ENCODE data around the gene KLHDC10. TPM values are rescaled to one million over a fixed set of nuclear protein-coding genes. Genes with fewer than 3 reads are reported as not detected.

Gene KLHDC10
- total RNA-seq, 1 donor from 2014 or later: 27.0 TPM

DNA sequence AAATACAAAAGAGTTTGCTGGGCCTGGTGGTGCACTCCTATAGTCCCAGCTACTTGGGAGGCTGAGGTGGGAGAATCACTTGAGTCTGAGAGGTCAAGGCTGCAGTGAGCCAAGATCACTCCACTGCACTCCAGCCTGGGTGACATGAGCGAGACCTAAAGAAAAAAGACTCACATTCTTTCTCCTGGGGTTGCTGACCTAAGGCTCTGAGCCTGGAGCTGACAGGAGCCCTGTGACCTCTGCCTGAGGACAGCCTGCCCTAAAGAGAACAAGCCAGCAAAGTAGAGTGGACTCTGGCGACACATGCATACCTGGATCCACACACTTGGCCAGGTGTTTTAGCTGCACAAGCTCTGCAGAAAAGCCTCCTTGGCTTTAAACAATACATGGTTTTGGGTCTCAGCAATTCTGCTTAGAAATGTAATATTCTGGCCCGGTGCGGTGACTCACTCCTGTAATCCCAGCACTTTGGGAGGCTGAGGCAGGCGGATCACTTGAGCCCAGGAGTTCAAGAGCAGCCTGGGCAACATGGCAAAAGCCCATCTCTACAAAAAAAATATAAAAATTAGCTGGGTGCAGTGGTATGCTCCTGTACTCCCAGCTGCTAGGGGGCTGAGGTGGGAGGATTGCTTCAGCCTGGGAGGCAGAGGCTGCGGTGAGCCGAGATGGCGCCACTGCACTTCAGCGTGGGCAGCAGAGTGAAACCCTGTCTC, 76.5 kb downstream of the KLHDC10 start:
- Histone ChIP-seq H3K4me1 (peaks cover 3% of the 10 kb centered on the region), H3K9me3 (replicated peaks) (no peaks in the 10 kb centered on the region), H3K27ac (replicated peaks) (no peak overlapping the region), H3K27me3 (ENCODE audit: low read depth) (no peaks in the 10 kb centered on the region), H3K36me3 (no peaks in the 10 kb centered on the region), H3K4me3 (no peak overlapping the region)
- intact Hi-C loops (cut with micrococcal nuclease): no loop called here
- DNase-seq: no peak
- TF ChIP-seq, protein P1, sequence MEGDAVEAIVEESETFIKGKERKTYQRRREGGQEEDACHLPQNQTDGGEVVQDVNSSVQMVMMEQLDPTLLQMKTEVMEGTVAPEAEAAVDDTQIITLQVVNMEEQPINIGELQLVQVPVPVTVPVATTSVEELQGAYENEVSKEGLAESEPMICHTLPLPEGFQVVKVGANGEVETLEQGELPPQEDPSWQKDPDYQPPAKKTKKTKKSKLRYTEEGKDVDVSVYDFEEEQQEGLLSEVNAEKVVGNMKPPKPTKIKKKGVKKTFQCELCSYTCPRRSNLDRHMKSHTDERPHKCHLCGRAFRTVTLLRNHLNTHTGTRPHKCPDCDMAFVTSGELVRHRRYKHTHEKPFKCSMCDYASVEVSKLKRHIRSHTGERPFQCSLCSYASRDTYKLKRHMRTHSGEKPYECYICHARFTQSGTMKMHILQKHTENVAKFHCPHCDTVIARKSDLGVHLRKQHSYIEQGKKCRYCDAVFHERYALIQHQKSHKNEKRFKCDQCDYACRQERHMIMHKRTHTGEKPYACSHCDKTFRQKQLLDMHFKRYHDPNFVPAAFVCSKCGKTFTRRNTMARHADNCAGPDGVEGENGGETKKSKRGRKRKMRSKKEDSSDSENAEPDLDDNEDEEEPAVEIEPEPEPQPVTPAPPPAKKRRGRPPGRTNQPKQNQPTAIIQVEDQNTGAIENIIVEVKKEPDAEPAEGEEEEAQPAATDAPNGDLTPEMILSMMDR (IDR thresholded peaks at IDR 0.05; ENCODE audit: borderline replicate concordance): no peak

DNA sequence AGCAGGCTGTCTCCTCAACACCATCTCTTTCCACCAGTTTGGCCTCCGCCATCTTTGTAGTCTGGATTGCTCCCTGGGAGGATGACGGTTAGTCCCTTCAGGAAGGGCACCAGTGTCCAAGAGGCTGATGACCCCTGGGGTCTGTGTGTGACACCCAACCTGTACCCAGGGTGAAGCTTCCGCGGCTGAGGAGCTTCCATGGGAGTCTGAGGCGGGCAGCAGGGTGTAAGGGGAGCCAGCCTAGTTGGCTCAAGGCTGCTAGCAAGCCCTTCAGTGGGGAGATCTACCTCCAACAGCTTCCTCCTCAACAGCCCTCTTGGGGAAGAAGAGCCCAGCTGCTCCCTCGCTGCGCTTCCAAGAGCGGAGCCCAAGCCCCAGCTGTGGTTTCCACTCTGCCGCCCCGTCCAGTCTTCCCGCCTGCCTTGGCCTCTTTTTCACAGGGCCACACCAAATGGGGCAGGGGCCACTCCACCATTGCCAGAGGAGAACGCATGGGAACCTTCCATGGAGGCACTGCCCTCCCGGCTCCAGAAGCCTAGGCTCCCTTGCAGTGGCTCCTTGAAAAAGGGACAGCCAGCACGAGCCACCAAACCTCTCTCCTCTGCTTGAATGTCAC, 77.5 kb downstream of the KLHDC10 start:
- DNase-seq: no peak
- H3K27me3 ChIP-seq (ENCODE audit: low read depth): no peaks in the 10 kb centered on the region
- H3K27ac ChIP-seq (replicated peaks): no peak overlapping the region
- intact Hi-C loops (cut with micrococcal nuclease): no loop called here
- no peaks in the 10 kb centered on the region for H3K4me1 ChIP-seq
- H3K36me3 ChIP-seq: no peaks in the 10 kb centered on the region
- H3K4me3 ChIP-seq: no peak overlapping the region
- TF ChIP-seq, protein P1 (IDR thresholded peaks at IDR 0.05; ENCODE audit: borderline replicate concordance): no peak
- H3K9me3 ChIP-seq (replicated peaks): no peaks in the 10 kb centered on the region

DNA sequence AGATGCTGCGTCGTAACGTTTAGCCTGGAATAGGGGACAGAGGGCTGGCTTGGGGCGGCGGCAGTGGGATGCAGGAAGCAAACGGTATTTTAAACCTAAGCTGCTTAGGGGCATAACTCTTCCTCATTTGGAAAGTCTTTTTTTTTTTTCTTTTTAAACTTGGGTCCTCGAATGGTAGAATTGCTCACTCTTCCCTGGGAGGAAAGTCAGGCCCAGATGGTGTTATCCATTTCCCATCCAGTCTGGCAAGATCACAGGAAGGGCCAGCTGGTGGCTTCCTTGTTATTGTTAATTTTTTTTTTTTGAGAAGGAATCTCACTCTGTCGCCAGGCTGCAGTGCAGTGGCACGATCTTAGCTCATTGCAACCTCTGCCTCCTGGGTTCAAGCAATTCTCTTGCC, 78.2 kb downstream of the KLHDC10 start:
- no peaks in the 10 kb centered on the region for H3K4me1 ChIP-seq
- H3K9me3 ChIP-seq (replicated peaks): no peaks in the 10 kb centered on the region
- H3K27ac ChIP-seq (replicated peaks): no peak overlapping the region
- H3K36me3 ChIP-seq: no peaks in the 10 kb centered on the region
- no peak for DNase-seq
- intact Hi-C loops (cut with micrococcal nuclease): no loop called here
- TF ChIP-seq, protein P1 (IDR thresholded peaks at IDR 0.05; ENCODE audit: borderline replicate concordance): no peak
- no peaks in the 10 kb centered on the region for H3K27me3 ChIP-seq (ENCODE audit: low read depth)
- no peak overlapping the region for H3K4me3 ChIP-seq

DNA sequence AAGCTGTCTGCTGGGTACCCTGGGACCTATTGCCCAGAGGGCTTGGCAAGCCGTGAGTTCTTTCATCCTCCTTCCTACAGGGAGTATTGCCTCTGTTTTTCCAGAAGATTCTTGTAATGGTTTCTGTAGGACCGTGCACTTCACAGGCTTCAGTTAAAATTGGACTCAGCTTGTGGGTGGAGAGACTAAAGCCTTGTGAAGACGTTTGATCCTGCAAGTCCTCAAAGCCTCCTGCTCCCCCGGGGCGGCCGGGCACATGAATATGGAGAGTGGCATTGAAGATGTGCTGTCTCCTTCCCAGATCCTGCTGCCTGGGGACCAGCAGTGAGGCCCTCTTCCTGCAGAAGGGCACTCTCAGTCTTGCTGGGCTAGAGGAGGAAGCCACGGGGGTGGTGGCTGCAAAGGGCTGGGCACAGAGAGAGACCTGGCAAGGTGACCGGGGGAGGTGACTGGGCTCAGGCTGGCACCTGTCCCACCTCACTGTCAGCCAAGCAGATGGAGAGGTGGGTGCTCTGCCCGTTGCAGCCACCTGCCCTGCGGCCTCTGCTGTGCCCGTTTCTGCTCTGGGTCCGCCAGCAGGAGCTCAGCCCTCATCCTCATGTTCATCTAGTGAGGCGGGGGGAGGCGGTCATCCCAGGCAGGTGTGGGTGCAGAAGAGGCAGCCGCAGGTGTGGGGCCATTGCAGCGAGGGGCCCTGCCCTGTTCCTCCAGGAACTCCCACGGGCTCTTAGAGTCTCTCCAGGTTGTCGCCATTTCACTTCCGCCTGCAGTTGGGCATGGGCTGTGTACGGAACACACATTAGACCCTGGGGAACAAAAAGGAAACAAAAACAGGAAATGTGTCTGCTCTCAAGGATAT, 79.2 kb downstream of the KLHDC10 start:
- H3K9me3 ChIP-seq (replicated peaks): no peaks in the 10 kb centered on the region
- no peaks in the 10 kb centered on the region for H3K27me3 ChIP-seq (ENCODE audit: low read depth)
- DNase-seq: no peak
- intact Hi-C loops (cut with micrococcal nuclease): no loop called here
- TF ChIP-seq, protein P1 (IDR thresholded peaks at IDR 0.05; ENCODE audit: borderline replicate concordance): no peak
- H3K4me1 ChIP-seq: peaks cover 5% of the 10 kb centered on the region
- H3K4me3 ChIP-seq: no peak overlapping the region
- H3K36me3 ChIP-seq: no peaks in the 10 kb centered on the region
- H3K27ac ChIP-seq (replicated peaks): no peak overlapping the region

DNA sequence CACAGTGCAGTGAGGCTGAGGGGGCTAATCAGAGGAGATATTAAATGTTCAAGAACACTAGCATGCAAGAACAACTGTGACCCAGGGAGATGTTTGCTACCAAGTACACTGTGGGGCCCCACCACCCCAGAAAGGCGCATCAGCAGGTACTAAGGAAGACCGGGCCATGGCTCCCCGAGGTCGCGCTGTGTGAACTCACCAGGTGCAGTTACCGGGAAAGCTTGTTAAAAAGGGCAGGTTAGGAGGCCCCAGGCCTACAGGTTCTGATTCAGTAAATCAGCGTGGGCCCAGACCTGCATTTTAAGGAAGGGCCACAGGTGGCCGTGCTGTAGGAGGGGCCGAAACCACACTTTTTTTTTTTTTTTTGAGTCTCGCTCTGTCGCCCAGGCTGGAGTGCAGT, 80.3 kb downstream of the KLHDC10 start:
- peaks cover 3% of the 10 kb centered on the region for H3K9me3 ChIP-seq (replicated peaks)
- H3K4me3 ChIP-seq: no peak overlapping the region
- H3K36me3 ChIP-seq: no peaks in the 10 kb centered on the region
- no peak overlapping the region for H3K27ac ChIP-seq (replicated peaks)
- intact Hi-C loops (cut with micrococcal nuclease): no loop called here
- no peaks in the 10 kb centered on the region for H3K27me3 ChIP-seq (ENCODE audit: low read depth)
- DNase-seq: no peak
- peaks cover 5% of the 10 kb centered on the region for H3K4me1 ChIP-seq
- TF ChIP-seq, protein P1 (IDR thresholded peaks at IDR 0.05; ENCODE audit: borderline replicate concordance): no peak
